DMS 273 (cell line): ENCODE results near the gene NR1I3.
"Not testable (repeated sequence)": the region's sequence is repeated elsewhere in the genome, so short reads cannot be mapped to it uniquely, and the experiment has no call there.

Source experiments
- DNase-seq: peaks from one replicate; lab custom pipeline; 2025; ENCODE audit not compliant: unreplicated experiment; lab: John Stamatoyannopoulos, UW

NR1I3 gene

GRCh38 chr1:161238039-161238473 lies at the start of gene NR1I3:
NR1I3 (minus strand) TSS chr1:161238203; CDS start chr1:161236565, 1,638 bp downstream.
- no peak for DNase-seq

GRCh38 chr1:161287482-161288054 lies 49.6 kb upstream of the NR1I3 start:
- no peak for DNase-seq

- no peak for DNase-seq
Measured at GRCh38 chr1:161285521-161285920, 47.5 kb upstream of the NR1I3 start.

GRCh38 chr1:161285113-161285512 lies 47.1 kb upstream of the NR1I3 start:
- DNase-seq = no peak

- no peak for DNase-seq
Measured at GRCh38 chr1:161282991-161283390, 45.0 kb upstream of the NR1I3 start.

GRCh38 chr1:161274874-161275273 lies 36.9 kb upstream of the NR1I3 start:
- DNase-seq = peak; percentile 89

- no peak for DNase-seq
Measured at GRCh38 chr1:161273402-161273801, 35.4 kb upstream of the NR1I3 start.

- peak; percentile 25 for DNase-seq
Measured at GRCh38 chr1:161267321-161267720, 29.3 kb upstream of the NR1I3 start.

- DNase-seq = peak; percentile 9
Measured at GRCh38 chr1:161266836-161267235, 28.8 kb upstream of the NR1I3 start.

- DNase-seq = no peak
Measured at GRCh38 chr1:161266202-161266601, 28.2 kb upstream of the NR1I3 start.

- DNase-seq = no peak
Measured at GRCh38 chr1:161265305-161265704, 27.3 kb upstream of the NR1I3 start.

GRCh38 chr1:161261261-161262235 lies 23.5 kb upstream of the NR1I3 start:
- peak; percentile 12 for DNase-seq

- DNase-seq = peak; percentile 67
Measured at GRCh38 chr1:161260376-161261260, 22.6 kb upstream of the NR1I3 start.

- DNase-seq = no peak
Measured at GRCh38 chr1:161259765-161260164, 21.8 kb upstream of the NR1I3 start.

- DNase-seq = no peak
Measured at GRCh38 chr1:161259345-161259702, 21.3 kb upstream of the NR1I3 start.

GRCh38 chr1:161258439-161259344 lies 20.7 kb upstream of the NR1I3 start, which contains the start of gene PCP4L1:
PCP4L1 (plus strand) TSS chr1:161258745; CDS start chr1:161258975, 230 bp downstream.
- DNase-seq = peak; percentile 76

- DNase-seq = peak; percentile 33
Measured at GRCh38 chr1:161257109-161257508, 19.1 kb upstream of the NR1I3 start.

GRCh38 chr1:161255955-161256520 lies 18.0 kb upstream of the NR1I3 start:
- not testable (repeated sequence) for DNase-seq

GRCh38 chr1:161255302-161255701 lies 17.3 kb upstream of the NR1I3 start:
- DNase-seq = not testable (repeated sequence)

- DNase-seq = no peak
Measured at GRCh38 chr1:161251579-161251978, 13.6 kb upstream of the NR1I3 start.
